ENCODE data around the gene CATSPER3. TPM values are rescaled to one million over a fixed set of nuclear protein-coding genes. Genes with fewer than 3 reads are reported as not detected.

Gene CATSPER3
- total RNA-seq, 1 donor from 2014 or later, result 0.39 TPM

GRCh38 chr5:134965271-134965825 is 2.4 kb upstream of the CATSPER3 start:
- no peak overlapping the region for H2AFZ ChIP-seq (ENCODE audit: low read depth, low read length)
- no peak overlapping the region for H3K4me3 ChIP-seq (ENCODE audit: insufficient read depth, low read depth, low read length)
- no peaks in the 10 kb centered on the region for H3K9me3 ChIP-seq (ENCODE audit: insufficient read depth, low read depth, low read length)
- no peak for FAIRE-seq
- Mint-ChIP-seq H3K9me3 (ENCODE audit: unreplicated experiment) (no peaks in the 10 kb centered on the region), H3K36me3 (ENCODE audit: low read depth, unreplicated experiment) (peaks cover 8% of the 10 kb centered on the region), H3K27me3 (ENCODE audit: low read depth, unreplicated experiment) (peaks cover 3% of the 10 kb centered on the region), H3K4me1 (ENCODE audit: low read depth, unreplicated experiment) (peaks cover 7% of the 10 kb centered on the region), H3K27ac (ENCODE audit: unreplicated experiment) (no peak overlapping the region), H3K4me3 (ENCODE audit: unreplicated experiment) (no peak overlapping the region)
- no peak overlapping the region for H3K4me2 ChIP-seq (ENCODE audit: low read length)
- no peaks in the 10 kb centered on the region for H3K4me1 ChIP-seq (ENCODE audit: insufficient read depth, low read length)
- no peaks in the 10 kb centered on the region for H3K27me3 ChIP-seq (ENCODE audit: insufficient read depth, low read length)
- H3K36me3 ChIP-seq (ENCODE audit: insufficient read depth, low read length), result peaks cover 2% of the 10 kb centered on the region
- no peak overlapping the region for H3K9ac ChIP-seq (ENCODE audit: low read length)
- H3K27ac ChIP-seq (ENCODE audit: low read depth, low read length), result no peak overlapping the region
- TF ChIP-seq EZH2 (IDR thresholded peaks at IDR 0.05; ENCODE audit: insufficient read depth, low read length), result no peak
- TF ChIP-seq, protein P1, sequence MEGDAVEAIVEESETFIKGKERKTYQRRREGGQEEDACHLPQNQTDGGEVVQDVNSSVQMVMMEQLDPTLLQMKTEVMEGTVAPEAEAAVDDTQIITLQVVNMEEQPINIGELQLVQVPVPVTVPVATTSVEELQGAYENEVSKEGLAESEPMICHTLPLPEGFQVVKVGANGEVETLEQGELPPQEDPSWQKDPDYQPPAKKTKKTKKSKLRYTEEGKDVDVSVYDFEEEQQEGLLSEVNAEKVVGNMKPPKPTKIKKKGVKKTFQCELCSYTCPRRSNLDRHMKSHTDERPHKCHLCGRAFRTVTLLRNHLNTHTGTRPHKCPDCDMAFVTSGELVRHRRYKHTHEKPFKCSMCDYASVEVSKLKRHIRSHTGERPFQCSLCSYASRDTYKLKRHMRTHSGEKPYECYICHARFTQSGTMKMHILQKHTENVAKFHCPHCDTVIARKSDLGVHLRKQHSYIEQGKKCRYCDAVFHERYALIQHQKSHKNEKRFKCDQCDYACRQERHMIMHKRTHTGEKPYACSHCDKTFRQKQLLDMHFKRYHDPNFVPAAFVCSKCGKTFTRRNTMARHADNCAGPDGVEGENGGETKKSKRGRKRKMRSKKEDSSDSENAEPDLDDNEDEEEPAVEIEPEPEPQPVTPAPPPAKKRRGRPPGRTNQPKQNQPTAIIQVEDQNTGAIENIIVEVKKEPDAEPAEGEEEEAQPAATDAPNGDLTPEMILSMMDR (IDR thresholded peaks at IDR 0.05; ENCODE audit: insufficient read depth, low read depth, low read length), result no peak
- H4K20me1 ChIP-seq (ENCODE audit: insufficient read depth, low read length), result no peaks in the 10 kb centered on the region
- DNase-seq (ENCODE audit: low read depth), result no peak
- no peaks in the 10 kb centered on the region for H3K79me2 ChIP-seq (ENCODE audit: insufficient read depth, low read length)

- no peaks in the 10 kb centered on the region for H3K4me1 ChIP-seq (ENCODE audit: insufficient read depth, low read length)
- DNase-seq (ENCODE audit: low read depth) (no peak), FAIRE-seq (no peak)
- H3K36me3 ChIP-seq (ENCODE audit: insufficient read depth, low read length), result no peaks in the 10 kb centered on the region
- no peaks in the 10 kb centered on the region for H3K79me2 ChIP-seq (ENCODE audit: insufficient read depth, low read length)
- no peak overlapping the region for H3K9ac ChIP-seq (ENCODE audit: low read length)
- no peak overlapping the region for H2AFZ ChIP-seq (ENCODE audit: low read depth, low read length)
- Mint-ChIP-seq H3K9me3 (ENCODE audit: unreplicated experiment) (no peaks in the 10 kb centered on the region), H3K4me1 (ENCODE audit: low read depth, unreplicated experiment) (peaks cover 7% of the 10 kb centered on the region), H3K27ac (ENCODE audit: unreplicated experiment) (no peak overlapping the region), H3K27me3 (ENCODE audit: low read depth, unreplicated experiment) (peaks cover 3% of the 10 kb centered on the region), H3K4me3 (ENCODE audit: unreplicated experiment) (no peak overlapping the region), H3K36me3 (ENCODE audit: low read depth, unreplicated experiment) (peaks cover 9% of the 10 kb centered on the region)
- H3K4me2 ChIP-seq (ENCODE audit: low read length), result no peak overlapping the region
- H4K20me1 ChIP-seq (ENCODE audit: insufficient read depth, low read length), result no peaks in the 10 kb centered on the region
- no peaks in the 10 kb centered on the region for H3K27me3 ChIP-seq (ENCODE audit: insufficient read depth, low read length)
- no peak overlapping the region for H3K27ac ChIP-seq (ENCODE audit: low read depth, low read length)
- no peaks in the 10 kb centered on the region for H3K9me3 ChIP-seq (ENCODE audit: insufficient read depth, low read depth, low read length)
- no peak for TF ChIP-seq EZH2 (IDR thresholded peaks at IDR 0.05; ENCODE audit: insufficient read depth, low read length)
- TF ChIP-seq, protein P1 (IDR thresholded peaks at IDR 0.05; ENCODE audit: insufficient read depth, low read depth, low read length), result no peak
- H3K4me3 ChIP-seq (ENCODE audit: insufficient read depth, low read depth, low read length), result no peak overlapping the region
These were observed 348 bp downstream of the CATSPER3 start for GRCh38 chr5:134968055-134968454.

GRCh38 chr5:134969166-134969565 is 1.5 kb downstream of the CATSPER3 start:
- H3K9me3 ChIP-seq (ENCODE audit: insufficient read depth, low read depth, low read length), result no peaks in the 10 kb centered on the region
- H2AFZ ChIP-seq (ENCODE audit: low read depth, low read length), result no peak overlapping the region
- no peaks in the 10 kb centered on the region for H3K4me1 ChIP-seq (ENCODE audit: insufficient read depth, low read length)
- no peak for FAIRE-seq
- no peak for TF ChIP-seq EZH2 (IDR thresholded peaks at IDR 0.05; ENCODE audit: insufficient read depth, low read length)
- TF ChIP-seq, protein P1 (IDR thresholded peaks at IDR 0.05; ENCODE audit: insufficient read depth, low read depth, low read length), result no peak
- no peak overlapping the region for H3K4me3 ChIP-seq (ENCODE audit: insufficient read depth, low read depth, low read length)
- no peaks in the 10 kb centered on the region for H4K20me1 ChIP-seq (ENCODE audit: insufficient read depth, low read length)
- H3K27ac ChIP-seq (ENCODE audit: low read depth, low read length), result no peak overlapping the region
- H3K27me3 ChIP-seq (ENCODE audit: insufficient read depth, low read length), result no peaks in the 10 kb centered on the region
- Mint-ChIP-seq H3K4me3 (ENCODE audit: unreplicated experiment) (no peak overlapping the region), H3K36me3 (ENCODE audit: low read depth, unreplicated experiment) (peaks cover 10% of the 10 kb centered on the region), H3K4me1 (ENCODE audit: low read depth, unreplicated experiment) (peaks cover 7% of the 10 kb centered on the region), H3K27me3 (ENCODE audit: low read depth, unreplicated experiment) (peaks cover 3% of the 10 kb centered on the region), H3K27ac (ENCODE audit: unreplicated experiment) (no peak overlapping the region), H3K9me3 (ENCODE audit: unreplicated experiment) (no peaks in the 10 kb centered on the region)
- H3K9ac ChIP-seq (ENCODE audit: low read length), result no peak overlapping the region
- no peaks in the 10 kb centered on the region for H3K79me2 ChIP-seq (ENCODE audit: insufficient read depth, low read length)
- no peaks in the 10 kb centered on the region for H3K36me3 ChIP-seq (ENCODE audit: insufficient read depth, low read length)
- H3K4me2 ChIP-seq (ENCODE audit: low read length), result no peak overlapping the region
- no peak for DNase-seq (ENCODE audit: low read depth)

Data from astrocyte (in vitro differentiated cells and primary cell).